SK-MEL-5 (cell line): ENCODE measurements around the gene VWC2L. TPM values are rescaled to one million over a fixed set of nuclear protein-coding genes. Genes with fewer than 3 reads are reported as not detected.

Experiments used
- DNase-seq: peaks from one replicate; pipeline ENCODE4 v3.0.0-alpha.2; 2016; ENCODE audit warnings: low read depth, low spot score
- in situ Hi-C: cut with HindIII; loops from 2 replicates; pipeline ENCODE4 v1.10.0; 2016; ENCODE audit warnings: low sequenced_read_pairs, high pct_unique_total_duplicates, low pct_unique_long_range_greater_than_20kb
- total RNA-seq: library from RNA; depleted of rRNA; stranded (reverse); fragments of >200 nt; shearing (Covaris generic); gene quantifications from 2 replicates; pipeline ENCODE4 v1.2.3, GENCODE V29; 2014

The VWC2L gene
- total RNA-seq, 1 experiment from 2014 or later, result not detected

DNA sequence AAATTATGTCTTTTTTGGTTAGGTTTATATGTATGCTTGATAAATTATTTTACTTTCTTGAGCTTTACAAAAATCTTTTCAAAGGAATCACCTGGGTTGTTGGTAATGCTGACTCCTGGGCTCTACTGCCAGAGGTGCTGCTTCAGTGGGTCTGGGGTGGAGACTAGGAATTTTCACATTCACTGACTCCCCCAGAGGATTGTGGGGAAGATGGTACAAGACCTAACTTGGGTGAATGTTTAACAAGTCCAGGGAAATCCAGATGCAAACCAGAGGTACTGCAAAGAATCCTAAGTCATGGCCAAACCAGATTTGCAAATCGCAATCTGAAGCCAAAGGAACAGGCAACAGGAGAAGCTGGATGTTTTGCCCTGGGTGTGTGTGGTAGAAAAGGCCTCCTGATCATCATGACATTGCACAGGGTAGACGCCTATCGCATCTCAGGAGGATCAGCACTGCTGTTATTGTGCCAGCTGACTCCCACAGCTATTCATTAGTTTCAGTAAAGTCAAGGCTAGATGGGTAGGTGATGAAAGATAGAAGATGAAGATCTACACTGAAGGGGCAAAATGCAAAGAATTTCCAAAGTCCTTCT, 213.4 kb downstream of the VWC2L start:
- in situ Hi-C loops, result no loop called here
- DNase-seq, result no peak

DNA sequence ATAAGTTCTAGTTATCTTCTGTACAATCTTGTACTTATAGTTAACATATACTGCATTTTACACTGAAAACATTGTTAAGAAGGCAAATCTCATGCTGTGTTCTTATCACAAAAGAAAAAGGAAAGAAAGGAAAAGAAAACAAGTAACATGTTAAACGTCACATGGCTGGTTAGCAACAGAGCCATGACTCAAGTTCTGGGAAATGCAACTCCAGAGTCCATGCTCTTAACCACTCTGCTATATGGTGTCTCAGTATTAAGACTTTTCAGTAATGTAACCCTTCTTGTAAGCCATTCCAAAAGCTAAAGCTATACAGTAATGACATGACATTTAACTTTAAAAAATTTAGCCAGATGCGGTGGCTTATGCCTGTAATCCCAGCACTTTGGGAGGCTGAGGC, 217.2 kb downstream of the VWC2L start:
- in situ Hi-C loops, result no loop called here
- no peak for DNase-seq
